ENCODE data around the gene PAX7. TPM values are rescaled to one million over a fixed set of nuclear protein-coding genes. Genes with fewer than 3 reads are reported as not detected.

Gene PAX7
- total RNA-seq, 1 experiment from 2014 or later: 0.15 TPM

- Histone ChIP-seq H2BK5ac (ENCODE audit: insufficient read length, low read length) (no peak overlapping the region), H2BK15ac (ENCODE audit: low read depth, low read length) (no peak overlapping the region), H4K20me1 (ENCODE audit: control insufficient read depth, insufficient read depth, insufficient read length) (no peaks in the 10 kb centered on the region), H3K27ac (ENCODE audit: insufficient read length, low read depth, low read length) (no peak overlapping the region), H3T11ph (ENCODE audit: low read length) (no peak overlapping the region), H2BK20ac (ENCODE audit: low read depth, low read length, poor library complexity, severe bottlenecking) (no peak overlapping the region), H3K23ac (ENCODE audit: insufficient read length, low read depth, low read length) (no peak overlapping the region), H3K4me2 (ENCODE audit: insufficient read depth, insufficient read length, low read length) (no peak overlapping the region), H3K56ac (ENCODE audit: insufficient read length, low read depth, low read length) (no peak overlapping the region), H3K14ac (ENCODE audit: insufficient read depth, low read length) (no peak overlapping the region), H4K8ac (replicated peaks; ENCODE audit: insufficient read length, low read depth, low read length) (no peak overlapping the region), H3K9me3 (ENCODE audit: control insufficient read depth, low read depth, low read length) (no peaks in the 10 kb centered on the region), H3K79me2 (ENCODE audit: insufficient read depth, low read length) (no peaks in the 10 kb centered on the region), H3K4me1 (ENCODE audit: insufficient read depth, low read length) (no peaks in the 10 kb centered on the region), H3K27me3 (ENCODE audit: insufficient read depth, low read length) (peaks cover 2% of the 10 kb centered on the region; the same call in 1 of the 2 replicates), H4K91ac (ENCODE audit: insufficient read length, low read depth, low read length) (no peak overlapping the region), H2AFZ (ENCODE audit: low read length) (no peak overlapping the region), H4K5ac (ENCODE audit: insufficient read length, low read depth, low read length) (no peak overlapping the region), H3K9ac (ENCODE audit: extremely low read depth, insufficient read length, low read length) (no peak overlapping the region), H3K4ac (ENCODE audit: low read depth, low read length) (no peak overlapping the region), H2BK12ac (ENCODE audit: insufficient read length, low read depth, low read length) (no peak overlapping the region), H3K23me2 (ENCODE audit: insufficient read length, low read depth, low read length, poor library complexity, severe bottlenecking) (no peaks in the 10 kb centered on the region), H2BK120ac (ENCODE audit: low read depth, low read length, poor library complexity, severe bottlenecking) (no peak overlapping the region), H3K79me1 (ENCODE audit: insufficient read depth, low read depth, low read length, poor library complexity, severe bottlenecking) (no peaks in the 10 kb centered on the region), H2AK5ac (ENCODE audit: insufficient read length, low read length) (no peak overlapping the region), H3K18ac (ENCODE audit: insufficient read length, low read depth, low read length) (no peak overlapping the region)
- Mint-ChIP-seq H3K4me3 (no peak overlapping the region), H3K4me1 (no peaks in the 10 kb centered on the region), H3K27me3 (ENCODE audit: low read depth) (peaks cover 88% of the 10 kb centered on the region), H3K9me3 (peaks cover 16 to 30% of the 10 kb centered on the region in 2 experiments), H3K36me3 (ENCODE audit: insufficient read depth in 1 of 3, low read depth in 3 of 3) (no peaks in the 10 kb centered on the region), H3K27ac (no peak overlapping the region)
- TF ChIP-seq, protein P1, sequence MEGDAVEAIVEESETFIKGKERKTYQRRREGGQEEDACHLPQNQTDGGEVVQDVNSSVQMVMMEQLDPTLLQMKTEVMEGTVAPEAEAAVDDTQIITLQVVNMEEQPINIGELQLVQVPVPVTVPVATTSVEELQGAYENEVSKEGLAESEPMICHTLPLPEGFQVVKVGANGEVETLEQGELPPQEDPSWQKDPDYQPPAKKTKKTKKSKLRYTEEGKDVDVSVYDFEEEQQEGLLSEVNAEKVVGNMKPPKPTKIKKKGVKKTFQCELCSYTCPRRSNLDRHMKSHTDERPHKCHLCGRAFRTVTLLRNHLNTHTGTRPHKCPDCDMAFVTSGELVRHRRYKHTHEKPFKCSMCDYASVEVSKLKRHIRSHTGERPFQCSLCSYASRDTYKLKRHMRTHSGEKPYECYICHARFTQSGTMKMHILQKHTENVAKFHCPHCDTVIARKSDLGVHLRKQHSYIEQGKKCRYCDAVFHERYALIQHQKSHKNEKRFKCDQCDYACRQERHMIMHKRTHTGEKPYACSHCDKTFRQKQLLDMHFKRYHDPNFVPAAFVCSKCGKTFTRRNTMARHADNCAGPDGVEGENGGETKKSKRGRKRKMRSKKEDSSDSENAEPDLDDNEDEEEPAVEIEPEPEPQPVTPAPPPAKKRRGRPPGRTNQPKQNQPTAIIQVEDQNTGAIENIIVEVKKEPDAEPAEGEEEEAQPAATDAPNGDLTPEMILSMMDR (conservative IDR thresholded peaks at IDR 0.05): no peak
- DNase-seq: no peak
These were observed 121.8 kb downstream of the PAX7 start for GRCh38 chr1:18752409-18752808.

Measured in H9 (cell line).